Loucy (cell line): ENCODE results near the gene PPM1L.

Source experiments
- CTCF ChIP-seq: fragments of 200-600 bp; sonication (generic); conservative IDR thresholded peaks from 2 replicates; pipeline ENCODE4 v1.5.1; 2014; ENCODE audit warnings: mild to moderate bottlenecking, antibody characterized with exemption, low read length
- EZH2phosphoT487 ChIP-seq: fragments of 200-600 bp; IDR thresholded peaks from 2 replicates; pipeline ENCODE4 v1.6.1; 2018; ENCODE audit warnings: antibody characterized with exemption, mild to moderate bottlenecking, moderate library complexity, borderline replicate concordance

- TF ChIP-seq CTCF = no peak
- no peak for TF ChIP-seq EZH2phosphoT487
Measured at GRCh38 chr3:160827516-160827915, 71.5 kb downstream of the PPM1L start.
